K562 (cell line): ENCODE data around the gene KLHL34. TPM values are rescaled to one million over a fixed set of nuclear protein-coding genes. Genes with fewer than 3 reads are reported as not detected.

ENCODE experiments used
- BHLHE40 ChIP-seq: IDR thresholded peaks from 2 replicates; pipeline ENCODE4 v1.6.1; 2011; ENCODE audit warnings: low read length, improper control_type of control experiment
- CTBP1 ChIP-seq: fragments of 450-650 bp; IDR thresholded peaks from 2 replicates; pipeline ENCODE4 v1.6.1; 2016; ENCODE audit warnings: borderline replicate concordance
- RREB1 ChIP-seq: fragments of 250-450 bp; sonication (Bioruptor Pico); IDR thresholded peaks from 2 replicates; pipeline ENCODE4 v1.4.0; 2020
- STAT5B ChIP-seq: fragments of 250-450 bp; sonication (Bioruptor Pico); IDR thresholded peaks from 2 replicates; pipeline ENCODE4 v1.8.0; 2021; ENCODE audit warnings: mild to moderate bottlenecking, inconsistent platforms
- polyA plus RNA-seq, 8 experiments: library from polyadenylated mRNA; depleted of rRNA in 4 of 8; stranded (reverse) in 5 of 8; unstranded in 3 of 8; fragments of >200 nt; fragmentation: Nextera tagmentation in 2 of 8; fragmentation: Illumina TruSeq in 1 of 8; extraction: Ambion mirVana in 2 of 8; extraction: Trizol in 1 of 8; gene quantifications; 2 replicates each; pipeline versions ENCODE4 v1.2.1 to v1.2.3, GENCODE V29; 2011 to 2014; ENCODE audit warnings: inconsistent platforms in 1 of 8, missing spikeins in 1 of 8
- total RNA-seq, 7 experiments: library from RNA; depleted of rRNA in 6 of 7; stranded (reverse); fragments of >200 nt in 6 of 7; fragmentation: Illumina TruSeq in 2 of 7; extraction: Trizol in 2 of 7; gene quantifications; 2 replicates each; pipeline versions ENCODE4 v1.2.1 to v1.2.3, GENCODE V29; 2011 to 2021; ENCODE audit warnings: low replicate concordance in 1 of 7
- TF ChIP-seq, protein P1 (sequence below): conservative IDR thresholded peaks from 2 replicates; pipeline ENCODE4 v1.6.1; 2011; ENCODE audit warnings: low read depth, mild to moderate bottlenecking, low read length; ENCODE audit not compliant: control insufficient read depth
- TF ChIP-seq, protein P2 (sequence below): fragments of 450-650 bp; conservative IDR thresholded peaks from 2 replicates; pipeline ENCODE4 v1.6.1; 2016; ENCODE audit warnings: missing genetic modification characterization, low read depth, mild to moderate bottlenecking, control low read depth, missing compliant biosample characterization

The KLHL34 gene
- total and polyA plus RNA-seq, 9 of the 15 experiments (the other 6 are each of a cell fraction or from before 2014, with no cell fraction given), result not detected

- no peak for TF ChIP-seq CTBP1
- no peak for TF ChIP-seq BHLHE40
- TF ChIP-seq, protein P1, sequence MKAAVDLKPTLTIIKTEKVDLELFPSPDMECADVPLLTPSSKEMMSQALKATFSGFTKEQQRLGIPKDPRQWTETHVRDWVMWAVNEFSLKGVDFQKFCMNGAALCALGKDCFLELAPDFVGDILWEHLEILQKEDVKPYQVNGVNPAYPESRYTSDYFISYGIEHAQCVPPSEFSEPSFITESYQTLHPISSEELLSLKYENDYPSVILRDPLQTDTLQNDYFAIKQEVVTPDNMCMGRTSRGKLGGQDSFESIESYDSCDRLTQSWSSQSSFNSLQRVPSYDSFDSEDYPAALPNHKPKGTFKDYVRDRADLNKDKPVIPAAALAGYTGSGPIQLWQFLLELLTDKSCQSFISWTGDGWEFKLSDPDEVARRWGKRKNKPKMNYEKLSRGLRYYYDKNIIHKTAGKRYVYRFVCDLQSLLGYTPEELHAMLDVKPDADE, result no peak
- no peak for TF ChIP-seq RREB1 (CRISPR knock-in tag)
- TF ChIP-seq, protein P2, sequence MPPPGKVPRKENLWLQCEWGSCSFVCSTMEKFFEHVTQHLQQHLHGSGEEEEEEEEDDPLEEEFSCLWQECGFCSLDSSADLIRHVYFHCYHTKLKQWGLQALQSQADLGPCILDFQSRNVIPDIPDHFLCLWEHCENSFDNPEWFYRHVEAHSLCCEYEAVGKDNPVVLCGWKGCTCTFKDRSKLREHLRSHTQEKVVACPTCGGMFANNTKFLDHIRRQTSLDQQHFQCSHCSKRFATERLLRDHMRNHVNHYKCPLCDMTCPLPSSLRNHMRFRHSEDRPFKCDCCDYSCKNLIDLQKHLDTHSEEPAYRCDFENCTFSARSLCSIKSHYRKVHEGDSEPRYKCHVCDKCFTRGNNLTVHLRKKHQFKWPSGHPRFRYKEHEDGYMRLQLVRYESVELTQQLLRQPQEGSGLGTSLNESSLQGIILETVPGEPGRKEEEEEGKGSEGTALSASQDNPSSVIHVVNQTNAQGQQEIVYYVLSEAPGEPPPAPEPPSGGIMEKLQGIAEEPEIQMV, result no peak
- TF ChIP-seq STAT5B (CRISPR knock-in tag), result no peak
Measured at GRCh38 chrX:21662761-21663160, 4.6 kb upstream of the KLHL34 start (continued).
